ENCODE measurements around the gene ERC2.

ERC2 gene

DNA sequence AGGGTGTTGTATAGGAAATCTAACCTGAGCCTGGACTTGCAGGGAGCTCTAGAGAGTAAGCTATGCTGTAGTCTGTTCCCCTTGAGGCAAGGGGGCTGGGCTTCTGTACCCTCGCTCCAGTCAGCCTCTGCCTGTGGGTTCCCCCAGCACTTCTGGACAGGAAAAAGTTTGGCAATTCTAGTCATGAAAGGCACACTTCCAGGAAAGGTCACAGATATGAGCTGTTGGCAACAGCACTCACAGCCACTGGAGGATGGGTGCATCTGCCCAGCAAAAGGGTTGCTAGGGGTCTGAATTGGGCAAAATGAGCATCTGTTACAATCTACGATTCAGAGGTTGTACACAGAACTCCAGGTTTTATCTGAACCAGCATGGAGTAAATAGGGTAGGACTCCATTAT, 281.2 kb downstream of the ERC2 start:
- no peak for DNase-seq (ENCODE audit: low read depth)

DNA sequence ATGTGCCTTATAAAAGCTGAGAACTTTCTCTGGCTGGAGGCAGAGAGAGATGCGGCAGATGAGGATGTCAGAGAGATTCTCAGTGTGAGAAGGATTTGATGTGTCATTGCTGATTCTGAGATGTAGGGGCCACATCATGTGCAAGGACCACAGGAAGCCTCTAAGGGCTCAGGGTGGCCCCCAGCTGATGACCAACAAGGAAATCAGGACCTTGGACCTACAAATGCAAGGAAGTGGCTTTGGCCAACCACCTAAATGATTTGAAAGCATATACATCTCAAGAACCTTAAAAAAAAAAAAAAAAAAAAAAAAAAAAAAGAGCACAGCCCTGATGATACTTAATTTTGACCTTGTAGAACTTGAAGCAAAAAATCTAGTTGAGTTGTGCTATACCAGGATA, 282.4 kb downstream of the ERC2 start:
- no peak for DNase-seq (ENCODE audit: low read depth)

DNA sequence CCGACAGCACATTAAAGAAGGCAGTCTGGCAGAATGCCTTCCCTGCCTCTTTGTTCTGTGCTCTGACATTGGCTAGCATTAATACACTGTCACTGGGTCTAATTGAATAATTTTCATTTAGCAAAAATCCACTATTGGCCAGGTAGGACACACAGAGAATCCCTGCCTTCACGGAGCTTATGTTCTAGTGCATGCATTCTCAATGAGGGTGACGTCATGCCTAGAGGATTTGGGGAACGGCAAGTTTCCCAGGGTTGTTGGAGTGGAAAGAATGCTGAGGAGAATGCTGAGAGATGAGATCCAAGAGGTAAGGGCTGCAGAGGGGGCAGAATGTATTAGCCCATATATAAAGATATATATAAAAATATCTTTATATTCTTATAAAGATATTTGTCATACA, 284.7 kb downstream of the ERC2 start:
- no peak for DNase-seq (ENCODE audit: low read depth)

DNA sequence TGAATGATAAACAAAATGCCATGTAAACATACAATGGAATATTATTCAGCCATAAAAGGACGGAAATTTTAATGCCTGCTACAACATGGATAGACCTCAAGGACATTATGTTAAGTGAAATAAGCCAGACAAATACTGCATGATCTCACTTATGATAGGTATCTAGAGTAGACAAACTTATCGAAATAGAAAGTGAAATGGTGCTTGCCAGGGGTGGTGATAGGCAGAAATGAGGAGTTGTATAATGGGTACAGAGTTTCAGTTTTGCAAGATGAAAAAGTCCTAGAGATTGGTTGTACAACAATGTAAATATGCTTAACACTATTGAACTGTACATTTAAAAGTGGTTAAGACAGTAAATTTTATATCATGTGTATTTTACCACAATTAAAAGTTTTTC, 287.8 kb downstream of the ERC2 start:
- DNase-seq (ENCODE audit: low read depth), result no peak

DNA sequence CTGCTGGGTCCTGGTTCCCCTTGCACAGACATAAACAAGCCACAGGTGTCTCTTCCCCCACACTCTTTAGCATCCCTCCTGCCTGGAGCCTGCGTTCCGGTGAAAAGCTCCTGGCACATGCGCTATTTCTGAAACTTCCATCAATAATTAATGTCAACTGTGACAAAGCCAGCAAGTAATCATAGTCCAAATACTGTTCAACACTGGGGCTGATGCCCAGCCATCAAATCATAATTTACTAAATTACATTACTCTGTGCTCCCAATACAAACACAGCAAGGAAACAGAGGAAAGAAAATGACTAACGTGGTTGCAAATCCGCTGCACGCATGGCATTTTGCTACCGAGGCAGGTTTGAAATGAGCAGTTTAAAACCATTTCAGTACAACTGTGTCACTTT, 294.7 kb downstream of the ERC2 start:
- DNase-seq (ENCODE audit: low read depth), result no peak

DNA sequence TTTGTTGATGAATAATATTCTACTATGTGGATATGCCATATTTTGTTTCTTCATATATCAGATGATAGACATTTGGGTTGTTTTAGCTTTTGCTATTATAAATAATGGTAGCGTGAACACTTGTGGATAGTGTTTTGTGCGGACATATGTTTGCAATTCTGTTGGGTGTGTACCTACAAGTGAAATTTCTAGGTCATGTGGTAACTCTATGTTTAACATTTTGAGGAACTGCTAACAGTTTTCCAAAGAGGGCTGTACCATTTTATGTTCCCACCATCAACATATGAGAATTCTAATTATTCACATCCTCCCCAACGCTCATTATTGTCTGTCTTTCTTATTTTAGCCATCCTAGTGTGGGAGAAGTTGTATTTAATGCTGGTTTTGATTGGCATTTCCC, 303.8 kb downstream of the ERC2 start:
- no peak for DNase-seq (ENCODE audit: low read depth)

DNA sequence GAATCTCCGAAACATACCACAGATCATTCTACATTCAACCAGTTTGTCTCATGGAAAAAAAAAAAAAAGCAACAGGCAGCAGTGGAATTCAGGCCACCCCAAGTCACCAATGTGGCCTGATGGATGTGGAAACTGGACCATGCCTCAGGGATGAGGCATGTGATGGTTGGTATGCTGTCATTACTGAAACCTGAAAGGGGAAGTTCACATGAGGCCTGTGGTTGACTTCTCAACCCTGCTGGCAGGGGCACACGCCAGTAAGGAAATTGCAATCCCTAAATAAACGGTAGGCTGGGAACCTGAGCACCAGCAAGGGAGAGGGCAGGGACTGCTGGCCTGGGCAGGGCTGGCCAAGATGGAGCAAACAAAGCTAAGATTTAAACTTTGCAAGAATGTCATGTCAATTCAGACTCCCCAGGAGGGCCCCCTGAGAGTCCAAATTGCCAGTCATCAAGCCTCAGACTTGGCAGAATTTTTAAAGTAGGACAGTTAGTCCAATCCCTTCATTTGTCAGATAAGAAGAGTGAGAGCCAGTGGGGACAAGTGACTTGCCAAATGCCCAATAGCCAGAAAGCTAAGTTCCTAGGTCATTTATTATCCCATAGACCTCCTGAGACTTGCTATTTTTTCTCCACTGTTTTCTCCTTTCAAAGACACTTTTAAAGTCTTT, 310.4 kb downstream of the ERC2 start:
- DNase-seq (ENCODE audit: low read depth), result no peak

DNA sequence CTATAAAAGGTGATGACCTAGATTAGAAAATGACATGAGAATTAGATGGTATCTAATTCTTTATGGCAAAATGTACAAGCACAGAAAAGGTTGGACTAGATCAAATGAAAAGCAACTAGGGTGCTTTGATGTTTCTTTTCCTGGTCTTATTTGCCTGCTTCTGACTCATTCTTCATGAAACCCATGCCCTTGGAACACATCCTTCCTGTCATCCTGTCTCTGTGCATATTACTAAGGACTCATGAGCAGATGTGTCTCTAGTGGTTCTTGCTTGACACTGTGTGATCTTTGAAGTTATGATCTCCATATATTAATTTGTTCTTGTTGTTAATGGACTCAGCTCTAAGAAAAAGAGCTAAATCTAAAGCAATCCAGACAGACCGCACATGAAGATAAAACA, 314.0 kb downstream of the ERC2 start:
- no peak for DNase-seq (ENCODE audit: low read depth)

DNA sequence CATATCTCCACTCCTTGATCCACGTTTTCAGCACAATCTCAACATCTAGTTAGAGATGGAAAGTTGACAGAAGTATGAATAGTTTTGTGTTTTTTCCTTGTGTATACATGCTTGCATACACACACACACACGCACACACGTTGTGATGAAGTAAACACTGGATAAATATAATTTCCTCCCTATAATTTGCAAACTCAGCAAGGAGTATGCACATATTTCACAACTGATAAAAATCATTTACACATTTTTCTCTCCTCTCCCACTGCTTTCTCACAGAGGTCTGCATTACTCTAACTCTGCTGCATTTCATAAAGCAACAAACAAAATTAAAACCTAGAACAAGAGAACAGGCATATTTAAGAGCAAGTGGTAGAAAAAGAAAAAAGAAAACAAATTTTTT, 320.9 kb downstream of the ERC2 start:
- no peak for DNase-seq (ENCODE audit: low read depth)

DNA sequence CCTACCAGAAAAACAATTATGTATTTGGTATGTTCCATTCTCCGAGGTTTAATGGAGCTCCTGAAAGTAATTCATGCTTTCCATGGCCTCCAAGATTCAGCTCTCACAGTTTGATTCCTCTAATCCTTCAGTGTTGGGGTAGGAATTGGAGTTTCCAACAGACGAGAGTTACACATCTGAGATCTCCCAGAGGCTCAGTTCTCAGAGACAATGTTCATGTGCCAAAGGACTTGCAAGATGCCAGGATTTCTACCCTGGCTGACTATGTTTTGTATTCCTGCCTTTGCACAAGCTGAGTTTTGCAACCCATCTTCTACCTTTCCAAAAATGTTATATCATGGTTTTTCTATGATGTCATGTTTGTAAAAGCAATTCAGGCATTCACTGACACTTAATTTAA, 322.9 kb downstream of the ERC2 start:
- DNase-seq (ENCODE audit: low read depth), result no peak

DNA sequence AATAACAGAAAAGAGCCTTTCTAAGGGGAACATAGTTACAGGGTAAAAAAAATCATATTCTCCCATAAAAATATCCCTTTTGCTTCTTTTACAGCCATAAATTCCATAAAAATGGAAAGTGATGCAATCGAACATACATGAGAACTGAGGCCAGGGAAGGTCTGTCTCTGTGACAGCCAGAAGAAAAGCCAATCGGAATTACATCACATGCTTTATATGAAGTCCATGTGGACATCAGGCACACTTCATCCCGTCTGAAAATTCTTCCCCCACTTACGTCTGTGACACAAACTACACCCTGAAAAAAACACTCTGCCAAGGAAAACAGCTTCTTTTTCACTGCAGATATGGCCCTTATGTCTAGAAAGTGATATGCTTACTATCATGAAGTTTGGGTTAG, 323.5 kb downstream of the ERC2 start:
- no peak for DNase-seq (ENCODE audit: low read depth)

DNA sequence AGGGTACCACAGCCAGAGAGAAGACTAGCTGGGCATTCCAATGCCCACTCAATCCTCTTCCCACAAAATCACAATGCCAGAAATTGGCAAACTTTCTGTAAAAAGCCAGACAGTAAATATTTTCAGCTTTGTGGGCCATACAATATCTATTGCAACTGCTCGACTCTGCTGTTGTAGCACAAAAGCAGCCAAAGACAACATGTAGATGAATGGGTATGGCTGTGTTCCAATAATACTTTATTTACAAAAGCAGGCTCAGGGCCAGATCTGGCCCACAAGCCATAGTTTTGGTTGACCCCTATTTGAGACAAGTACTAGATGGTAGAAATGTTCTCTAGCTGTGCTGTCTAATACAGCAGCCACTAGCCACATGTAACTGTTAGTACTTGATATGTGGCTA, 330.9 kb downstream of the ERC2 start:
- DNase-seq (ENCODE audit: low read depth), result no peak

DNA sequence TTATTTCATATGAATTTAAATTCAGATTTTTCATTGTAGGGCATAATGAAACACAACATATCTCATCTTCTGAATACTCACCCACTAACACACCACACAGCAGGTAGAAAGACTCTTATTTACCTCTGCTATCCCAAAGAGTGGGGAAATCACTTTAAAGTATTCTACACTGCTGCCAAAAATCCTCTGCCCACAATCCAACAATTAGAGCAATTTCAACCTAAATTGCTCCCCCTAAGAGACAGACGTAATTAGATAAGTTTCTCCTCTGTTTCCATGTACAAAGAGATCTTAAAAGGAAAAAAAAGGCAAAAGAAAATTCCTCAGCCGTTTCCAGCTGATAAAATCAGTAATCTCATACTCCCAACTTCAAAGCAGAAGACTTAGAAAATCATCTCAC, 331.8 kb downstream of the ERC2 start:
- no peak for DNase-seq (ENCODE audit: low read depth)

DNA sequence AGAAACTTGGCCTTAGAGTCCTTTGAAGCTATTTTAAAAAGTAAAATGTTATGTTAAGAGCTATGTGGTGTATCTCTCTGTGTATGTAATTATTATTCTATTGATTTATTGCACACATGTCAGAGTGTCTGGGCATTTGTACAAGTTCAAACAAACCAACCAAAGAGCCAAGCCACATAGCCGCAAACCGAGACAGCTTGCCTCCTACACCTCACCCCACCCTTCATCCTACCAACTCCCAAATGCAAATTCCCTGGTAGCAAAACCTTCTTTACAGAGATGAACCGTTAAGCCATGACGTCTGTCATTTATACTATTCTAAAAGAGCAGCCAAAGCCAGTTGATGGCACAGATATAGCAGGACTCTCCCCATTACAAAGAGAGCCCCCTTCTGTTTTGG, 332.3 kb downstream of the ERC2 start:
- no peak for DNase-seq (ENCODE audit: low read depth)

DNA sequence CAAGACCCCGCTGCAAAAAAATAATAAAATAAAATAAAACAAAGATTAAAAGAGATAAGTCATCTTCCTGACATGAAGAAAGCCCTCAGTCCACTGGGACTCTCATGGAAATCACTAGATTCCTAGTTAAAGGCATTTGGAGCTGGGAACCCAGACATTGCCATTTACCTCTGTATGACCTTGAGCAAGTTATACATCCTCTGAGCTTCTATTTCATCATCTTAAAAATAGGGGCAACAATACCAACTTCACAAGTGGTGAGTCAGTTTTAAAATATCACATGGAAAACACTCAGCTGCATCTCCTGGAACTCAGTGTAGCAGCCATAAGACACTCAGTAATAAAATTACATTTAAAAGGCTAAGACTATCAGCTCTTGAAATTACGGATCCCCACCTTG, 334.8 kb downstream of the ERC2 start:
- no peak for DNase-seq (ENCODE audit: low read depth)

DNA sequence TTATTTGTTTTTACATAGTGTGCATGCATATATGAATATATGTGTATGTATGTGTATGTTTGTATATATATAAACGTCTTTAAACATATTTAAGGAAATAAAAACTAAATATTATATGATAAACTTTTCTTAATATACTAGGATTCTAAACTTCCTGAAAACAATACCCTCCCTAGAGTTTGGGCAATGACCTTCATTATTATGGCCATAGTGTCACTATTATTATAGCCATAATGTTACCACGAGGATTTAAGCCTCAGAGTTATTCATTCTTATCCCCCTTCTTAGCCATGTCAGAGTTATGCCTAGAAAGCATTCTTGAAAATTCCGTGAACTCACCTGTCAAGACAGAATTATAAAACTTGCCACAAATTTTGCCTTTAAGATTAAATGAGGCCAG, 335.5 kb downstream of the ERC2 start:
- DNase-seq (ENCODE audit: low read depth), result no peak

DNA sequence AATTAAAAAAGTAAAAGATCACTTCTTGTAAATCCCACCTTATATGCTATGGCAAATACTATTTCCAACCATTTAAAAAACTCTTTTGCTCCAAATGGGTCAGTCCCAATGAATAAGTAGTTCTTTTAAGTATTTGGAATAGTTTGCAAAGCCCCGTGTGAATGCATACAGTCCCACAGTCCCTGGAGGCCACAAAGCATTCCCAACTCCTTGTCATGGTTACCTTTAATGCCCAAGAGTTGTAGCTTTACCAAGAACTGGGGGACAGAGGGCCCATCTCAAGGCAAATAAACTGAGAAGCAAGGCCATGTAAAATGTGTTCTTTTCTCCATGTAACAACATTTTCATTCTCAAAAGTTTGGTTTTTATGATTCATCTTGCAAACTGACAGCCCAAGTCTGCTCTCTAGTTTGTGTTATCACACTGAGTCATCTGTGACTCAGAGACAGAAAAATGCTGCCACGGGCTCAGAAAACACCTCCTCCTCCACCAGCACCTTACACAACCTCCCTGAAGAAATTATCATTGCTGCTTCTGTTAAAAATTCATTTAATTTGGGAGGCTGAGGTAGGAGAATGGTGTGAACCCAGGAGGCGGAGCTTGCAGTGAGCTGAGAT, 336.2 kb downstream of the ERC2 start:
- no peak for DNase-seq (ENCODE audit: low read depth)

DNA sequence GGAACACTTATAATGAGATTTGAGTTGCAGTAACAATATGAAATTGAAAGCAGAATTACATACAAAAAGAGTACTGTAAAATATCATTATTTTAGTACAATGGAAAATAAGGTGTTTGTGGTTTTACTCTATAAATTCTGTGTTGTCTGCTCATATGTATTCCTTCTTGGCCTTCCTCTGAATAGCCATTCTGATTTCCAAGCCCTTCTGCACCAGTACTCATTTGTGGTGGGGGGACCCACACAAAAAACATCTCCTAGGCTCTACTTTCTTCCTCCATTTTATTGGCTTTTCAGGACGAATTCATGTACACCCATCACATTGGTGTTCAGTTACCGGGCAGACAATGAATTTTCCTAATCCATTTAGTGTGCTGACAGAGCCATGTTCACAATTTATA, 338.2 kb downstream of the ERC2 start:
- DNase-seq (ENCODE audit: low read depth), result no peak

DNA sequence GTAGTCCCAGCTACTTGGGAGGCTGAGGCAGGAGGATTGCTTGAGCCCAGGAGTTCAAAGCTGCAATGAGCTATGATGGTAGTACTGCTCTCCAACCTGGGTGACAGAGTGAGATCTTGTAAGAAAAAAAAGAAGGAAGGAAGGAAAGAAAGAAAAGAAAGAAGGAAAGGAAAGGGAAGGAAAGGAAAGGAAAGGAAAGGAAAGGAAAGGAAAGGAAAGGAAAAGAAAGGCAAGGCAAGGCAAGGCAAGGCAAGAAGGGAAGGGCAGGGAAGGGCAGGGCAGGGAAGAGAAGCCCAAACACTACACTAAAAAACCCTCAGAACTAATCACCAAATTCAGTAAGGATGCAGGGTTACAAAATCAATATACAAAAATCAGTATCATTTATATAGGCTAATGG, 341.6 kb downstream of the ERC2 start:
- DNase-seq (ENCODE audit: low read depth), result no peak

DNA sequence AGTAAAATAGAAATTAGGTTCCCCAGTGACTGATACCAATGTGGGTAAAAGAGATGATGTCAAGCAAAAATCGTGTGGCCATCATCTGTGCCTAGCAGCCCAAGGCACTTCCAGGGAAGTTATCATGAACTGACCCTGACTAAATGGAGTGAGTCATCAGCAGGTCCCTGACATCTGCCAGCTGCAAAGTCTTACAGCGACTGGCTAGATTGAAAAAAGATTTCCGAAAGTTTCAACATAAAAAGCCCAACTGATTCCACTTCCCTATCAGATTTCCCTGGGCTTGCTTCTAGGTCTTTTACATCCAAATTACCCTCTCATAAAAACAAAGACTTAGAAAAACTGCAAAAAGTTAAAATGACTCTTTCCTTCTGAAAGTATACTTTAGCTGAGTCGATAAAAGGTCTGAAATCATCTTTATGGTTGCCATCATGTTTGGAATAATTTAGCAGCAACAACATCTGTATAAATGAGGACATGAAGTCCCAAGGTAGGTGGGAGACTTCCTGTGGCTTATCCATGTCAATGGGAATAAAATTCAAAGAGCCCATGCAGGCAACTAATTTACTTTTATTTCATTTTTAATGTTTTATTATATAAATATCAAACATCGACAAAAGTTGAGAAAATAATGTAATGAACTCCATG, 342.8 kb downstream of the ERC2 start:
- DNase-seq (ENCODE audit: low read depth), result no peak

DNA sequence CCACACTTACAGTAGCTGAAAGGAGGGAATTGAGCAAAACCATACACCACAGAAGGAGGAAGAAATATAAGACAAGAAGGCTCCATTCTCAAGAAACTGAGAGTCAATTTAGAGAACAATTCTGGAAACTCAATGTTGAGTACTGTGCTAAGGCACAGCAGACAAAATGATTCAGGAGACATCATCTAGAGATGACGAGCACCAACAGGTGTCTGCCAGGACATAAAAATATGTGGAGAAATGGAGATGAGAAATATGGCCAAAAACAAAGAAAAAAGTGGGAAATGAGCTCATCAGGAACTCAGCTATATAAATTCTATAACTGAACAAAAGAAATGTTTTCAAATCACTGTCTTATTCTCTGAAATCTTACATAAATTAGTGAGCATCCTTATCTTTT, 343.7 kb downstream of the ERC2 start:
- no peak for DNase-seq (ENCODE audit: low read depth)

DNA sequence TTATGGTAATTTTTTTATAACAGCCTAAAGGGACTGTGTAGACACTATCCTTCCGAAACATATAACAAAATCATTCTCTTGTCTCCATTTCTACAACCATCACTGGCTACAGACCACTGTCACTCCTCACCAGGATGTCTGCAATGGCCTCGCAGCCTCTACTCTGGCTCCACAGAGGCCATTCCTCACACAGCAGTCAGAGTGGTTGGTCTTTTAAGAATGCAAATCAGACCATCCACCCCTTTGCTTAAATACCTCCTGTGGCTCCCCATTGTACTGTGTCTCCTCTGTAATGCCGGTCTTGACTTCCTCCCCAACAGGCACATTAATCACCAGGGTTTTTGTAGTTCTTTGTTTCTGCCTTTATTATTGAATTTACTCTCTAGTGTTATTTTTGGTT, 344.8 kb downstream of the ERC2 start:
- no peak for DNase-seq (ENCODE audit: low read depth)

DNA sequence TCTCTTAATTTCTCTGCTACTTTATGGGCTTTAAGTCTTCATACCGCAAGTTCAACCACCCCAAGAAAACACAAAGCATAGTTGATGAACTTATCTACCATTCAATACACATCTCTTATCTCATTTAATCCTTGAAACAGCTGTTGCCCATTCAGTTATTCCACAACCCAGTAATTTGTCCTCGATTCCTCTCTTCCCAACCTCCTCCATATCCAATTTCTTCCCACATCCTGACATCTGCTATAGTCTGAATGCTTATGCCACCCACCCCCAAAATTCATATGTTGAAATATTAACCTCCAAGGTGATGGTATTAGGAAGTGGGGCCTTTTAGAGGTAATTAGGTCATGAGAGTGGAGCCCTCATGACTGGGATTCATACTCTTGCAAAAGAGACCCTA, 345.4 kb downstream of the ERC2 start:
- no peak for DNase-seq (ENCODE audit: low read depth)

DNA sequence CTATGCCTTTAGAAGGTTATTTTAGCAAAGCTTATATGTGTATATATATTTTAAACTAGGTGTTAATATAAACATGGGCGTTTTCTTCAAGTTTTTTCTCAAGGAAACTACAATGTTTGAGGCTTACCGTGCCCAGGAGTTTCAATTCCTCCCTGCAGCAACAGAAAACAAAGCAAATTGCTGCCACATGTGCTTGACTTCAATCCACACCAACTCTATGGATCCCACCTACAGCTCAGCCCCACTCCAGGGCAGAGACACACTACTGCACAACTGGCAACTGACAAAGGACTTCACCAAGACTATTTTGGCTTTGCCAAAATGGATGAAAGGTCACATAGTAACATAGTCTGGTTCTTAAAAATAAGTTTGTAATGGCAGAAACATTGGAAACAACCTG, 346.6 kb downstream of the ERC2 start:
- no peak for DNase-seq (ENCODE audit: low read depth)

Data from CMK (cell line).